DND-41 (cell line): Measurements from ENCODE around the gene PPIB.

ENCODE experiments used
- ATAC-seq: fragments of 200-7000 bp; cut with Tn5 transposase; 3 replicates; pipeline ENCODE4 v1.9.1; 2021; ENCODE audit warnings: low read depth; ENCODE audit not compliant: insufficient read depth
- DNase-seq: peaks from one replicate; pipeline ENCODE4 v3.0.0-alpha.2; 2020
- H2AFZ ChIP-seq: 2 replicates; pipeline ENCODE4 v1.6.0; 2012; ENCODE audit warnings: low read depth, low read length
- H3K27ac ChIP-seq: 2 replicates; pipeline ENCODE4 v1.5.1; 2012; ENCODE audit warnings: low read length, inconsistent platforms
- H3K27me3 ChIP-seq: fragments of 200-600 bp; sonication (generic); 2 replicates; pipeline ENCODE4 v1.6.0; 2012; ENCODE audit warnings: low read length, mild to moderate bottlenecking, inconsistent platforms; ENCODE audit not compliant: insufficient read depth, poor library complexity
- H3K36me3 ChIP-seq: 2 replicates; pipeline ENCODE4 v1.5.1; 2012; ENCODE audit warnings: low read length, inconsistent platforms; ENCODE audit not compliant: insufficient read depth
- H3K4me1 ChIP-seq: 2 replicates; pipeline ENCODE4 v1.5.1; 2012; ENCODE audit warnings: mild to moderate bottlenecking, low read length; ENCODE audit not compliant: insufficient read depth
- H3K4me2 ChIP-seq: 2 replicates; pipeline ENCODE4 v1.6.0; 2012; ENCODE audit warnings: mild to moderate bottlenecking, moderate library complexity, low read length, inconsistent platforms; ENCODE audit not compliant: insufficient read depth
- H3K4me3 ChIP-seq, 2 experiments: fragments of 200-600 bp in 1 of 2; shearing (Covaris generic) in 1 of 2; 2 replicates each; pipeline ENCODE4 v1.5.1; 2012 to 2016; ENCODE audit warnings: inconsistent platforms in 2 of 2, low read length in 2 of 2, mild to moderate bottlenecking in 2 of 2, low read depth in 1 of 2, moderate library complexity in 1 of 2
- H3K79me2 ChIP-seq: 2 replicates; pipeline ENCODE4 v1.6.0; 2012; ENCODE audit warnings: low read length, inconsistent platforms; ENCODE audit not compliant: insufficient read depth
- H3K9ac ChIP-seq: 2 replicates; pipeline ENCODE4 v1.6.0; 2012; ENCODE audit warnings: low read depth, mild to moderate bottlenecking, inconsistent platforms, low read length, moderate library complexity
- H3K9me3 ChIP-seq: 2 replicates; pipeline ENCODE4 v1.5.1; 2012; ENCODE audit warnings: low read length, moderate library complexity, mild to moderate bottlenecking, inconsistent platforms; ENCODE audit not compliant: insufficient read depth, severe bottlenecking
- H4K20me1 ChIP-seq: 2 replicates; pipeline ENCODE4 v1.6.0; 2012; ENCODE audit warnings: low read length; ENCODE audit not compliant: insufficient read depth
- CTCF ChIP-seq: IDR thresholded peaks from 2 replicates; pipeline ENCODE4 v1.5.1; 2012; ENCODE audit warnings: borderline replicate concordance, low read length, moderate library complexity, mild to moderate bottlenecking; ENCODE audit not compliant: poor library complexity, severe bottlenecking; ENCODE audit errors: extremely low read depth
- EZH2 ChIP-seq: IDR thresholded peaks from 3 replicates; pipeline ENCODE4 v1.6.1; 2012; ENCODE audit warnings: borderline replicate concordance, low read depth, mild to moderate bottlenecking, moderate library complexity, low read length, inconsistent platforms; ENCODE audit not compliant: severe bottlenecking

PPIB gene

DNA sequence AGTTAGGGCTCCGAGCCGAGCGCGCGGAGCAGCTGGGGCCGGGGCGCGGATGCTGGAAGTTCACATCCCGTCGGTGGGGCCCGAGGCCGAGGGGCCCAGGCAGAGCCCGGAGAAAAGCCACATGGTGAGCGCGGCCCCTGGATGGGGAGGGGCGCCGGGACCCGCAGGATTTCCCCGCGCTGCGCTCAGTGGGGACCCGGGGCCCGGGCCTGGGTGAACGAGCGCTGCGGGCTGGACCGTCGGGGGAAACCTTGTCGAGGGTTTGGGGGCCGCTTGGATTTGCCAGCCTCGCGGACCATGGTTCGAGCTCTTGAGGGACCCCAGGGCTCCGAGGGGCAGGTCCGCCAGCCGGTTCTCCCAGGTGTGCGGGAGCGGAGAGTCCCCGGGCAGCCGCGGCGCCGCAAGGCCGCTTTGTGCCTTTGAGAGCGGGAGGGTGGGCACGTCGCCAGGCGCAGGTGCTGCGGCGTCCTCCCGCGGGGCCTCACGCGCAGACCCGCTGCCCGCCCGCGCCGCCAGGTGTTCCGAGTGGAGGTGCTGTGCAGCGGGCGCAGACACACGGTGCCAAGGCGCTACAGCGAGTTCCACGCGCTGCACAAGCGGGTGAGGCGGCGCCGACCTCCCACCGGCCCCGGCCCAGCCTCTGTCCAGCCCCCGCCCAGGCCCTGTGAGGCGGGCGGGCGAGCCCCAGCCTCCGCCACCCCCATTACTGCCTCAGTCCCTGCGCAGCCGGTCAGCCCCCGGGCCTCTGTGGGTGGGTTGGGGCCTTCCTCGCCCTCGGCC is 10.9 kb downstream of the PPIB start, which contains the start of gene SNX22:
Gene SNX22, plus strand, starts transcription at position 5 of the 780 bp plus-strand sequence. Its CDS starts 45 bp downstream, at position 50.
- Histone ChIP-seq H3K4me1 (peaks cover 11% of the 10 kb centered on the region), H3K79me2 (no peaks in the 10 kb centered on the region), H3K9ac (no peak within 1 kb of the TSS), H3K4me2 (no peak within 1 kb of the TSS), H2AFZ (no peak within 1 kb of the TSS), H3K9me3 (no peaks in the 10 kb centered on the region), H3K36me3 (peaks cover 28% of the 10 kb centered on the region), H3K27ac (no peak within 1 kb of the TSS), H3K27me3 (no peaks in the 10 kb centered on the region), H3K4me3 (no peak within 1 kb of the TSS), H4K20me1 (peaks cover 8% of the 10 kb centered on the region; the same call in 1 of the 2 replicates)
- ATAC-seq (no peak), DNase-seq (no peak)
- TF ChIP-seq EZH2 (no peak), CTCF (no peak)

GRCh38 chr15:64149893-64150578 is 12.8 kb downstream of the PPIB start:
- no peak overlapping the region for H3K4me3 ChIP-seq
- no peak overlapping the region for H3K4me2 ChIP-seq
- no peak overlapping the region for H2AFZ ChIP-seq
- H3K9me3 ChIP-seq = no peaks in the 10 kb centered on the region
- DNase-seq (no peak), ATAC-seq (no peak)
- H3K27me3 ChIP-seq = no peaks in the 10 kb centered on the region
- TF ChIP-seq CTCF = no peak
- TF ChIP-seq EZH2 = no peak
- H4K20me1 ChIP-seq = no peaks in the 10 kb centered on the region; the same call in 1 of the 2 replicates
- H3K9ac ChIP-seq = no peak overlapping the region
- no peak overlapping the region for H3K27ac ChIP-seq
- H3K79me2 ChIP-seq = no peaks in the 10 kb centered on the region
- H3K36me3 ChIP-seq = peaks cover 10% of the 10 kb centered on the region
- peaks cover 11% of the 10 kb centered on the region for H3K4me1 ChIP-seq

GRCh38 chr15:64149424-64149823 is 13.4 kb downstream of the PPIB start:
- DNase-seq (peak; percentile 35), ATAC-seq (0 out of 3 replicates have a peak, but pooled peaks have one; percentile 15)
- H3K4me2 ChIP-seq = no peak overlapping the region
- H3K27ac ChIP-seq = no peak overlapping the region
- 0 out of 2 replicates have a peak overlapping the region, but pooled peaks have one; percentile 4 for H2AFZ ChIP-seq
- TF ChIP-seq EZH2 (no peak), CTCF (peak; percentile 49)
- H3K4me1 ChIP-seq = peaks cover 11% of the 10 kb centered on the region
- no peak overlapping the region for H3K9ac ChIP-seq
- H3K79me2 ChIP-seq = no peaks in the 10 kb centered on the region
- H3K36me3 ChIP-seq = peaks cover 13% of the 10 kb centered on the region
- no peaks in the 10 kb centered on the region for H3K9me3 ChIP-seq
- H3K4me3 ChIP-seq = no peak overlapping the region
- H3K27me3 ChIP-seq = no peaks in the 10 kb centered on the region
- no peaks in the 10 kb centered on the region; the same call in 1 of the 2 replicates for H4K20me1 ChIP-seq
